Trophoblast cell (in vitro differentiated cells and primary cell): ENCODE measurements around the gene PPP1R3A.

Source experiments
- DNase-seq, 2 donors: peaks; one replicate each; pipeline ENCODE4 v3.0.0-alpha.2; 2016
- H2AFZ ChIP-seq: 2 replicates; pipeline ENCODE4 v1.6.1; 2013; ENCODE audit warnings: low read length, moderate library complexity, mild to moderate bottlenecking; ENCODE audit not compliant: insufficient read depth, poor library complexity
- H2AK5ac ChIP-seq: 2 replicates; pipeline ENCODE4 v1.6.1; 2013; ENCODE audit warnings: mild to moderate bottlenecking, low read length
- H2BK120ac ChIP-seq: 2 replicates; pipeline ENCODE4 v1.6.1; 2013; ENCODE audit warnings: low read length, mild to moderate bottlenecking, moderate library complexity; ENCODE audit not compliant: insufficient read depth, poor library complexity
- H2BK12ac ChIP-seq: 2 replicates; pipeline ENCODE4 v1.6.1; 2013; ENCODE audit warnings: mild to moderate bottlenecking, low read length, moderate library complexity
- H2BK5ac ChIP-seq: 2 replicates; pipeline ENCODE4 v1.6.1; 2013; ENCODE audit warnings: low read length, low read depth, moderate library complexity, mild to moderate bottlenecking; ENCODE audit not compliant: poor library complexity
- H3K14ac ChIP-seq: 2 replicates; pipeline ENCODE4 v1.6.1; 2013; ENCODE audit warnings: mild to moderate bottlenecking, low read length
- H3K18ac ChIP-seq: 2 replicates; pipeline ENCODE4 v1.6.1; 2013; ENCODE audit warnings: mild to moderate bottlenecking, low read length
- H3K23ac ChIP-seq: 2 replicates; pipeline ENCODE4 v1.6.1; 2013; ENCODE audit warnings: low read length
- H3K27ac ChIP-seq: 2 replicates; pipeline ENCODE4 v1.5.1; 2013; ENCODE audit warnings: low read depth, mild to moderate bottlenecking, inconsistent platforms, low read length, moderate library complexity
- H3K27me3 ChIP-seq: 2 replicates; pipeline ENCODE4 v1.6.1; 2013; ENCODE audit warnings: inconsistent platforms, mild to moderate bottlenecking, low read length, moderate library complexity; ENCODE audit not compliant: insufficient read depth
- H3K36me3 ChIP-seq, 2 experiments: 1 replicate in 1 of 2; 2 replicates in 1 of 2; pipeline ENCODE4 v1.6.1; 2013; ENCODE audit warnings: low read length in 2 of 2, mild to moderate bottlenecking in 2 of 2, moderate library complexity in 1 of 2; ENCODE audit not compliant: insufficient read depth in 2 of 2, control insufficient read depth in 1 of 2
- H3K4ac ChIP-seq: 2 replicates; pipeline ENCODE4 v1.6.1; 2013; ENCODE audit warnings: low read depth, mild to moderate bottlenecking, low read length, moderate library complexity
- H3K4me1 ChIP-seq, 2 experiments: 1 replicate in 1 of 2; 2 replicates in 1 of 2; pipeline ENCODE4 v1.6.1; 2013; ENCODE audit warnings: low read length in 2 of 2, mild to moderate bottlenecking in 2 of 2, moderate library complexity in 1 of 2; ENCODE audit not compliant: insufficient read depth in 2 of 2, control insufficient read depth in 1 of 2
- H3K4me2 ChIP-seq: 2 replicates; pipeline ENCODE4 v1.6.1; 2013; ENCODE audit warnings: inconsistent platforms, mild to moderate bottlenecking, low read length, moderate library complexity
- H3K4me3 ChIP-seq: 2 replicates; pipeline ENCODE4 v1.5.1; 2013; ENCODE audit warnings: mild to moderate bottlenecking, low read depth, low read length, inconsistent platforms
- H3K79me1 ChIP-seq: one replicate; pipeline ENCODE4 v1.6.1; 2013; ENCODE audit warnings: low read length
- H3K79me2 ChIP-seq: 2 replicates; pipeline ENCODE4 v1.6.1; 2013; ENCODE audit warnings: low read length, mild to moderate bottlenecking; ENCODE audit not compliant: control insufficient read depth, insufficient read depth, poor library complexity
- H3K9ac ChIP-seq: 2 replicates; pipeline ENCODE4 v1.6.1; 2013; ENCODE audit warnings: mild to moderate bottlenecking, low read length
- H3K9me3 ChIP-seq: 2 replicates; pipeline ENCODE4 v1.6.1; 2013; ENCODE audit warnings: low read depth, mild to moderate bottlenecking, control low read depth, inconsistent platforms, low read length; ENCODE audit not compliant: insufficient read depth
- H4K12ac ChIP-seq: 2 replicates; pipeline ENCODE4 v1.6.1; 2013; ENCODE audit warnings: low read depth, mild to moderate bottlenecking, low read length, moderate library complexity
- H4K8ac ChIP-seq: 2 replicates; pipeline ENCODE4 v1.6.1; 2013; ENCODE audit warnings: low read depth, mild to moderate bottlenecking, low read length, moderate library complexity
- H4K91ac ChIP-seq: one replicate; pipeline ENCODE4 v1.6.1; 2013; ENCODE audit warnings: low read depth, mild to moderate bottlenecking, low read length, moderate library complexity
- WGBS: extraction: QIAGEN DNeasy Blood & Tissue Kit; methylation state at CpG from one replicate; pipeline ENCODE4 v1.1.7; 2013; ENCODE audit warnings: missing lambda C conversion rate; ENCODE audit not compliant: insufficient read length, insufficient coverage; ENCODE audit errors: extremely low coverage; 5-methylcytosine and 5-hydroxymethylcytosine counted together

Gene PPP1R3A

DNA sequence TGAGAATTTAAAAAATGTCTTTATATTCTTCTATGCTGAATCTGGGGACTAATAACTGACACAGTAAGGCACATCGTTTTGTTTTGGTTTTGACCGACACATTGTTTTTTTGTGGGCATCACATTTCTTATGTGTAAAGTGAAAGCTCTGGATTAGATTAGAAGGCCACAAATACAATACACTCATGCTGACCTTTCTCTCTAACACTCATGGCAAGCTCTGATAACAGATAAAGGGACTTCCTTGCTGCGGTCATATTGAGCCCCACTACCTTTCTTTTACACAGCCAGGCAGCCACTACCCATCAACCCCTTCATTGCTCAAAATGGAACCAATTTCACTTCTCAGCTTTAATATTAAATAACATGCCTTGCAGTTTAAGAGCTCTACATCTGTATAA lies 26.0 kb downstream of the PPP1R3A start:
- no peaks in the 10 kb centered on the region for H3K9me3 ChIP-seq
- no peak overlapping the region for H3K27ac ChIP-seq
- no CpG with 5 or more reads among the region's 3 CpGs for WGBS
- H4K12ac ChIP-seq, result no peak overlapping the region
- H3K9ac ChIP-seq, result no peak overlapping the region
- H4K91ac ChIP-seq, result no peak overlapping the region
- H3K4me3 ChIP-seq, result no peak overlapping the region
- H3K14ac ChIP-seq, result no peak overlapping the region
- H3K4me2 ChIP-seq, result no peak overlapping the region
- H2BK5ac ChIP-seq, result no peak overlapping the region
- no peaks in the 10 kb centered on the region for H3K27me3 ChIP-seq
- H3K18ac ChIP-seq, result no peak overlapping the region
- no peak overlapping the region for H4K8ac ChIP-seq
- no peaks in the 10 kb centered on the region for H3K36me3 ChIP-seq
- H3K79me2 ChIP-seq, result no peaks in the 10 kb centered on the region
- DNase-seq, result no peak
- H2AFZ ChIP-seq, result no peak overlapping the region
- H2AK5ac ChIP-seq, result no peak overlapping the region
- no peak overlapping the region for H3K4ac ChIP-seq
- no peak overlapping the region for H2BK12ac ChIP-seq
- H3K4me1 ChIP-seq, result no peaks in the 10 kb centered on the region
- no peaks in the 10 kb centered on the region for H3K79me1 ChIP-seq
- no peak overlapping the region for H3K23ac ChIP-seq
- no peak overlapping the region for H2BK120ac ChIP-seq

- Histone ChIP-seq H2AFZ (no peak overlapping the region), H3K4ac (no peak overlapping the region), H4K91ac (no peak overlapping the region), H3K36me3 (no peaks in the 10 kb centered on the region), H3K27me3 (no peaks in the 10 kb centered on the region), H2BK120ac (no peak overlapping the region), H4K8ac (no peak overlapping the region), H2BK12ac (no peak overlapping the region), H3K4me2 (no peak overlapping the region), H3K23ac (no peak overlapping the region), H3K27ac (no peak overlapping the region), H3K14ac (no peak overlapping the region), H3K4me1 (no peaks in the 10 kb centered on the region), H4K12ac (no peak overlapping the region), H2BK5ac (no peak overlapping the region), H3K79me2 (no peaks in the 10 kb centered on the region), H3K18ac (no peak overlapping the region), H3K79me1 (no peaks in the 10 kb centered on the region), H2AK5ac (no peak overlapping the region), H3K9ac (no peak overlapping the region), H3K4me3 (no peak overlapping the region), H3K9me3 (no peaks in the 10 kb centered on the region)
- WGBS, result no CpG with 5 or more reads among the region's 1 CpG
- no peak for DNase-seq
These were observed 27.0 kb downstream of the PPP1R3A start for GRCh38 chr7:113891828-113892227.

DNA sequence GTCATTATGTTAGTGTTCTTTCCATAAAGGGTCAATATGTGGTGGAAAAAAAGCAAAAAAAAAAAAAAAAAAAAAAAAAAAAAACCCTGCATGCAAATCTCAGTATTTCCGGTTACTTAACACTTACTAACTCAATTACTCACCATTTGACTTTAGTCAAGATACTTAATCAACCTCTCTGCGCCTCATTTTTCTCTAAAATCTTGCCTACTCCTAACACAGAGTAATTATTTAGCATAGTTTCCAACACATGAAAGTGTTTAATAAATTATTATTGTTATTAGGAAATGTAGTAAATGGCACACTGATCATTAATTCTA lies 27.8 kb downstream of the PPP1R3A start:
- no CpG with 5 or more reads among the region's 2 CpGs for WGBS
- DNase-seq, result no peak
- H3K4me1 ChIP-seq, result no peaks in the 10 kb centered on the region
- H2BK12ac ChIP-seq, result no peak overlapping the region
- H3K4me2 ChIP-seq, result no peak overlapping the region
- no peaks in the 10 kb centered on the region for H3K36me3 ChIP-seq
- H4K12ac ChIP-seq, result no peak overlapping the region
- H3K9ac ChIP-seq, result no peak overlapping the region
- no peaks in the 10 kb centered on the region for H3K27me3 ChIP-seq
- H3K27ac ChIP-seq, result no peak overlapping the region
- H2BK5ac ChIP-seq, result no peak overlapping the region
- no peak overlapping the region for H2AFZ ChIP-seq
- no peak overlapping the region for H2AK5ac ChIP-seq
- H3K23ac ChIP-seq, result no peak overlapping the region
- H3K79me2 ChIP-seq, result no peaks in the 10 kb centered on the region
- no peak overlapping the region for H3K14ac ChIP-seq
- no peak overlapping the region for H2BK120ac ChIP-seq
- no peaks in the 10 kb centered on the region for H3K79me1 ChIP-seq
- no peak overlapping the region for H3K18ac ChIP-seq
- no peak overlapping the region for H4K8ac ChIP-seq
- no peak overlapping the region for H3K4ac ChIP-seq
- no peak overlapping the region for H3K4me3 ChIP-seq
- no peak overlapping the region for H4K91ac ChIP-seq
- no peaks in the 10 kb centered on the region for H3K9me3 ChIP-seq

DNA sequence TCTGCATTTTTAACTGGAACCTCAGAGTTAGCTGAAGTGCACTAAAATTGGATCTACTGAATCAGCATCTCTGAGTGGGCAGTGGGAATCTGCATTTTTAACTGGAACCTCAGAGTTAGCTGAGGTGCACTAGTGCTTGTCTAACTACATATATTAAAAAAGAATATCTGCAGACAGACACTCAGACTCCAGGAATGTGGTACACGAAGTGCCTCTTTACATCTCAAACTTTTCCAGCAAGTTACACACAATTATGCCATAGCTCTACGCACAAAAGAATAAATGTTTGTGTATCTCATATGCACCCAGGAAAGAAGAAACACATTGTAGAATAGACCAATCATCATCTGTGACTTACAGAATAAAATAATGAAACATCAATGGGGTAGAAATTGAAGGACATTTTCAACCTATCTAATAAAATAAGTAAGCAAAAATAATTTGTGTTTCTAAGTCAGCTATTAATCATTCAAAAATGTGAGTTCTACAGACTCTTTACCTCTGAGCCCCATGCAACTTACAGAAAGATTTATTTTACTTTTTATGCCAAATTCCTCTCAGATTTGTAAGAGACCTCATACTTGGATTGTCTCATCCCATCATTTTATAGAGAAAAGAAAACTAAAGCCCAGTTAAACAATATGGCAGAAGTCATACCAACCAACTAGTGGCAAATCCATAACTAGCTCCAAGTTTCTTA lies 28.3 kb downstream of the PPP1R3A start:
- no peak overlapping the region for H3K4me2 ChIP-seq
- H3K4me1 ChIP-seq, result no peaks in the 10 kb centered on the region
- H3K18ac ChIP-seq, result no peak overlapping the region
- no peaks in the 10 kb centered on the region for H3K79me2 ChIP-seq
- H4K91ac ChIP-seq, result no peak overlapping the region
- H2BK120ac ChIP-seq, result no peak overlapping the region
- H2BK12ac ChIP-seq, result no peak overlapping the region
- no peaks in the 10 kb centered on the region for H3K27me3 ChIP-seq
- H3K4me3 ChIP-seq, result no peak overlapping the region
- no peak overlapping the region for H3K9ac ChIP-seq
- H3K27ac ChIP-seq, result no peak overlapping the region
- no peak for DNase-seq
- H2BK5ac ChIP-seq, result no peak overlapping the region
- H3K36me3 ChIP-seq, result no peaks in the 10 kb centered on the region
- WGBS, result no CpG with 5 or more reads among the region's 2 CpGs
- H2AFZ ChIP-seq, result no peak overlapping the region
- no peak overlapping the region for H3K4ac ChIP-seq
- no peak overlapping the region for H2AK5ac ChIP-seq
- H4K12ac ChIP-seq, result no peak overlapping the region
- no peaks in the 10 kb centered on the region for H3K9me3 ChIP-seq
- H3K14ac ChIP-seq, result no peak overlapping the region
- H3K23ac ChIP-seq, result no peak overlapping the region
- H4K8ac ChIP-seq, result no peak overlapping the region
- no peaks in the 10 kb centered on the region for H3K79me1 ChIP-seq
